Measurements from ENCODE around the gene SEPTIN2.

DNA sequence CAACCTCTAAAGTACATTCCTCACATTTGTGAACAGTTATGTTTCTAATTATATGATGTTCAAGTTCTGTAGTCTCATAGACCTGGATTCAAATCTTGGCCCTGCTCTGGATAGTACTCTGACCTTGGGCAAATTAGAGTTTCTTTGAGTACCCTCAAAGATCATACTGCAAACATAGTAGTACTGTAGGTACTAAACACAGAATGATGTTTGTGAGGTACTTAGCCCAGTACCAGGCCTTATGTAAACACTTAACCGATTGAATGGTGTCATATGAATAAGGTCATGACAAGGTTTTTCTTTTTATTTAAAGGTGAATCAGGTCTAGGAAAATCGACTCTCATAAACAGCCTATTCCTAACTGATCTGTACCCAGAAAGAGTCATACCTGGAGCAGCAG lies 19.1 kb downstream of the SEPTIN2 start:
- TF ChIP-seq POLR2A (IDR thresholded peaks at IDR 0.05) = no peak
- TF ChIP-seq, protein P1, sequence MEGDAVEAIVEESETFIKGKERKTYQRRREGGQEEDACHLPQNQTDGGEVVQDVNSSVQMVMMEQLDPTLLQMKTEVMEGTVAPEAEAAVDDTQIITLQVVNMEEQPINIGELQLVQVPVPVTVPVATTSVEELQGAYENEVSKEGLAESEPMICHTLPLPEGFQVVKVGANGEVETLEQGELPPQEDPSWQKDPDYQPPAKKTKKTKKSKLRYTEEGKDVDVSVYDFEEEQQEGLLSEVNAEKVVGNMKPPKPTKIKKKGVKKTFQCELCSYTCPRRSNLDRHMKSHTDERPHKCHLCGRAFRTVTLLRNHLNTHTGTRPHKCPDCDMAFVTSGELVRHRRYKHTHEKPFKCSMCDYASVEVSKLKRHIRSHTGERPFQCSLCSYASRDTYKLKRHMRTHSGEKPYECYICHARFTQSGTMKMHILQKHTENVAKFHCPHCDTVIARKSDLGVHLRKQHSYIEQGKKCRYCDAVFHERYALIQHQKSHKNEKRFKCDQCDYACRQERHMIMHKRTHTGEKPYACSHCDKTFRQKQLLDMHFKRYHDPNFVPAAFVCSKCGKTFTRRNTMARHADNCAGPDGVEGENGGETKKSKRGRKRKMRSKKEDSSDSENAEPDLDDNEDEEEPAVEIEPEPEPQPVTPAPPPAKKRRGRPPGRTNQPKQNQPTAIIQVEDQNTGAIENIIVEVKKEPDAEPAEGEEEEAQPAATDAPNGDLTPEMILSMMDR (IDR thresholded peaks at IDR 0.05) = no peak

All from heart left ventricle (tissue), 13 donors.